CD4-positive, alpha-beta memory T cell (primary cell): ENCODE measurements around the gene BRD8. TPM values are rescaled to one million over a fixed set of nuclear protein-coding genes. Genes with fewer than 3 reads are reported as not detected.
"Not testable (repeated sequence)": the region's sequence is repeated elsewhere in the genome, so short reads cannot be mapped to it uniquely, and the experiment has no call there.

Source experiments
- CTCF ChIA-PET: fragments of 350-600 bp; sonication (Branson Sonifier 250); formaldehyde crosslinking; loops from one replicate; lab custom pipeline; 2021; ENCODE audit warnings: inconsistent platforms; ENCODE audit not compliant: partially characterized antibody; lab: Charles Lee
- POLR2A ChIA-PET: fragments of 350-600 bp; sonication (Branson Sonifier 250); formaldehyde crosslinking; loops from one replicate; lab custom pipeline; 2021; ENCODE audit not compliant: partially characterized antibody; lab: Charles Lee
- DNase-seq, 5 donors: peaks; one replicate each; pipeline versions ENCODE4 v3.0.0 to v3.0.0-alpha.2; 2020 to 2022; ENCODE audit warnings: mixed read lengths in 1 of 5
- H3K27ac ChIP-seq: one replicate; pipeline ENCODE4 v1.7.0; 2013; ENCODE audit warnings: low read depth, low read length
- H3K27me3 ChIP-seq: 2 replicates; pipeline ENCODE4 v1.7.0; 2013; ENCODE audit warnings: mild to moderate bottlenecking, low read length, moderate library complexity; ENCODE audit not compliant: insufficient read depth
- H3K36me3 ChIP-seq: 2 replicates; pipeline ENCODE4 v1.7.0; 2013; ENCODE audit warnings: mild to moderate bottlenecking, low read length, moderate library complexity; ENCODE audit not compliant: insufficient read depth
- H3K4me1 ChIP-seq: 2 replicates; pipeline ENCODE4 v1.7.0; 2013; ENCODE audit warnings: mild to moderate bottlenecking, low read length, moderate library complexity; ENCODE audit not compliant: insufficient read depth
- H3K4me3 ChIP-seq, 2 donors: one replicate each; pipeline ENCODE4 v1.7.0; 2013; ENCODE audit warnings: low read length in 2 of 2, mild to moderate bottlenecking in 1 of 2
- H3K9me3 ChIP-seq, 2 donors: one replicate each; pipeline ENCODE4 v1.7.0; 2013; ENCODE audit warnings: low read length in 2 of 2, control low read depth in 1 of 2; ENCODE audit not compliant: control insufficient read depth in 1 of 2
- H3K27ac Mint-ChIP-seq, 7 donors: one replicate each; pipeline ENCODE4 v1.8.0; 2020 to 2021; ENCODE audit warnings: mixed read lengths in 7 of 7, mild to moderate bottlenecking in 6 of 7, inconsistent platforms in 3 of 7, moderate library complexity in 3 of 7
- H3K27me3 Mint-ChIP-seq, 2 donors: one replicate each; pipeline ENCODE4 v1.8.0; 2020 to 2021; ENCODE audit warnings: mixed read lengths in 2 of 2
- H3K36me3 Mint-ChIP-seq, 2 donors: one replicate each; pipeline ENCODE4 v1.8.0; 2020 to 2021; ENCODE audit warnings: mixed read lengths in 2 of 2, inconsistent platforms in 1 of 2, mild to moderate bottlenecking in 1 of 2
- H3K4me1 Mint-ChIP-seq, 4 donors: one replicate each; pipeline ENCODE4 v1.8.0; 2020 to 2021; ENCODE audit warnings: mixed read lengths in 4 of 4, mild to moderate bottlenecking in 1 of 4
- H3K4me3 Mint-ChIP-seq, 8 donors: one replicate each; pipeline ENCODE4 v1.8.0; 2020 to 2021; ENCODE audit warnings: mixed read lengths in 8 of 8, mild to moderate bottlenecking in 7 of 8, moderate library complexity in 6 of 8, inconsistent platforms in 3 of 8
- H3K9me3 Mint-ChIP-seq, 8 donors: one replicate each; pipeline ENCODE4 v1.8.0; 2020 to 2021; ENCODE audit warnings: mixed read lengths in 8 of 8, mild to moderate bottlenecking in 5 of 8, inconsistent platforms in 3 of 8, moderate library complexity in 1 of 8
- intact Hi-C: fragments of 100-400 bp; cut with micrococcal nuclease; formaldehyde crosslinking; loops from one replicate; pipeline ENCODE4 v1.15.1; 2023
- polyA plus RNA-seq, 2 donors: library from polyadenylated mRNA; unstranded; fragments of 300-500 nt; fragmentation: Illumina TruSeq; gene quantifications; one replicate each; pipeline ENCODE4 v1.2.3, GENCODE V29; 2021
- total RNA-seq, 2 experiments: library from RNA; stranded (reverse); gene quantifications; one replicate each; pipeline ENCODE4 v1.2.3, GENCODE V29; 2021

The BRD8 gene
- total and polyA plus RNA-seq, 4 experiments from 2014 or later = 18.4 to 97.3 (median 61.0) TPM

DNA sequence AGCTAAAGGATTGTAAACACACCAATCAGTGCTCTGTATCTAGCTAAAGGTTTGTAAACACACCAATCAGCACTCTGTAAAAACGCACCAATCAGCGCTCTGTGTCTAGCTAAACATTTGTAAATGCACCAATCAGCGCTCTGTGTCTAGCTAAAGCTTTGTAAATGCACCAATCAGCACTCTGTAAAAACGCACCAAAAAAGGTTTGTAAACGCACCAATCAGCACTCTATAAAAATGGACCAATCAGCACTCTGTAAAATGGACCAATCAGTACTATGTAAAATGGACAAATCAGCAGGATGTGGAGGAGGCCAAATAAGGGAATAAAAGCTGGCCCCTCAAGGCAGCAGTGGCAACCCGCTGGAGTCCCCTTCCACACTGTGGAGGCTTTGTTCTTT lies 34.9 kb downstream of the BRD8 start:
- H3K27ac ChIP-seq, intact Hi-C loops, H3K4me3 Mint-ChIP-seq, H3K27me3 Mint-ChIP-seq, H3K4me1 Mint-ChIP-seq, H3K4me3 ChIP-seq, H3K36me3 Mint-ChIP-seq, DNase-seq, H3K4me1 ChIP-seq, POLR2A ChIA-PET, H3K27me3 ChIP-seq, H3K9me3 Mint-ChIP-seq, H3K36me3 ChIP-seq, H3K27ac Mint-ChIP-seq, H3K9me3 ChIP-seq: not testable (repeated sequence)
- CTCF ChIA-PET = interaction anchor here (1.9 to 2.3 kb wide), 2 partner anchors 66 to 75 kb away, joined by 6 to 7 read pairs; no protein-coding TSS in a partner anchor

DNA sequence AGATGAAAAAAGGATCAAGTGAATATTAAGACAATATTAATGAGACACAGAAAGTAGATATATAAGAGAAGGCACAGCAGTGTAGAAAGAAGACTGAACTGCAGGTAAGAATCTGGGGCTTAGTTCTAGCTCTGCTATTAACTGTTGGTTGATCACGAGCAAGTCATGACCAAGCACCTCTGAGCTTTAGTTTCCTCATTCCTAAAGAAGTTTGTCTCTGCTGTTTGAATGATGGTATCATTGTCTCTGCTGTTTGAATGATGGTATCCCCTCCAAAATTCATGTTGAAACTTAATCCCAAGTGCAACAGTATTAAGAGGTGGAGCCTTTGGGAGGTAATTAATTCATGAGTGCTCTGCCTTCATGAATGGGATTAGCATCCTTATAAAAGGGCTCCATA lies 36.7 kb downstream of the BRD8 start:
- ChIA-PET CTCF (interaction anchor here (0.8 kb wide), 1 partner anchor 65 kb away, joined by 3 read pairs; no protein-coding TSS in a partner anchor), POLR2A (no interaction called here)
- DNase-seq = no peak
- H3K27me3 ChIP-seq = no peaks in the 10 kb centered on the region
- H3K36me3 ChIP-seq = no peaks in the 10 kb centered on the region
- H3K4me3 Mint-ChIP-seq = no peak overlapping the region
- no peak overlapping the region for H3K27ac ChIP-seq
- peaks cover 5 to 12% of the 10 kb centered on the region in 2 donors for H3K27me3 Mint-ChIP-seq
- H3K4me1 ChIP-seq = no peaks in the 10 kb centered on the region
- no peaks in the 10 kb centered on the region for H3K9me3 Mint-ChIP-seq
- H3K27ac Mint-ChIP-seq = no peak overlapping the region
- no peak overlapping the region for H3K4me3 ChIP-seq
- H3K36me3 Mint-ChIP-seq = no peaks in the 10 kb centered on the region
- H3K4me1 Mint-ChIP-seq = no peaks in the 10 kb centered on the region
- intact Hi-C loops = no loop called here
- no peaks in the 10 kb centered on the region for H3K9me3 ChIP-seq

DNA sequence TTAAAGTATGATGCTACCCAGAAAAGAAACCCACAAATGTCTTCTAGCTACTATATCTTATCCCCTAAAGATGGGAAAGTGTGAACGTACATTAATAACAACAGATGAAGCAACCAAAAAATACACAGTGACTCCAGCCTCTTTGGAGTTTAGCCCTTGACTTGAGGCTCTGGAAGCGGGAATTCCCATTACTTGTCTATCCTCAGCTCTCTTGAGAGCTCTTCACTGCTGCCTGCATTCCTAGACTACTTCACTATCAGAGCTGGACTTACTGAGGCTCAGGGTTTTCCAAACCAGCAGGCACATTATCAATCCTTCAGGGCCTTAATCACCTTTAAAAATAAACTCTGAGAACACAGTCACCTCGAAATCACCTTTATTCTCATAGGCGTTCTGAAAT lies 38.2 kb downstream of the BRD8 start:
- Histone ChIP-seq H3K4me1 (no peaks in the 10 kb centered on the region), H3K36me3 (no peaks in the 10 kb centered on the region), H3K4me3 (no peak overlapping the region), H3K27ac (no peak overlapping the region), H3K27me3 (no peaks in the 10 kb centered on the region), H3K9me3 (no peaks in the 10 kb centered on the region)
- no peaks in the 10 kb centered on the region for H3K4me1 Mint-ChIP-seq
- intact Hi-C loops = no loop called here
- H3K27me3 Mint-ChIP-seq = peaks cover 9 to 18% of the 10 kb centered on the region in 2 donors
- DNase-seq = no peak
- no peak overlapping the region for H3K27ac Mint-ChIP-seq
- ChIA-PET POLR2A (no interaction called here), CTCF (interaction anchor here (1.4 kb wide), 1 partner anchor 64 kb away, joined by 3 read pairs; no protein-coding TSS in a partner anchor)
- H3K9me3 Mint-ChIP-seq = no peaks in the 10 kb centered on the region
- no peak overlapping the region for H3K4me3 Mint-ChIP-seq
- H3K36me3 Mint-ChIP-seq = no peaks in the 10 kb centered on the region

DNA sequence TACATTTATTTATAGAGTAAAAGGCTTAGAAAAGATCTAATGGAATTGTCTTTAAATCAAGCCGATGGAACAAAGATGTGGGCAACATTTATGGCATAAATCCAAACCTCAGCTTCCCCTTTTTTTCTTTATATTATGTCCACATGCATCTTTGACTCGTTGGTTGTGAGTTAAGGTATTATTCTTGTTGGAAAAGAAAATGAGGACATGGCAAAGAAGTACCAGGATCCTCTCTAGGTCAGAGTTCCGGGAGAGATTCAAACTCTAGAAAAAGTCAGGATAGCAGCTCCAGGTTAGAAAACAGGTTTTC lies 38.7 kb downstream of the BRD8 start:
- DNase-seq = no peak
- Histone ChIP-seq H3K27me3 (no peaks in the 10 kb centered on the region), H3K4me1 (no peaks in the 10 kb centered on the region), H3K27ac (no peak overlapping the region), H3K36me3 (no peaks in the 10 kb centered on the region), H3K9me3 (no peaks in the 10 kb centered on the region), H3K4me3 (no peak overlapping the region)
- Mint-ChIP-seq H3K36me3 (no peaks in the 10 kb centered on the region), H3K9me3 (no peaks in the 10 kb centered on the region), H3K4me3 (no peak overlapping the region), H3K27ac (no peak overlapping the region), H3K27me3 (peaks cover 9 to 18% of the 10 kb centered on the region in 2 donors), H3K4me1 (no peaks in the 10 kb centered on the region)
- ChIA-PET CTCF (interaction anchor here (1.4 kb wide), 1 partner anchor 63 kb away, joined by 3 read pairs; no protein-coding TSS in a partner anchor), POLR2A (no interaction called here)
- intact Hi-C loops = no loop called here

DNA sequence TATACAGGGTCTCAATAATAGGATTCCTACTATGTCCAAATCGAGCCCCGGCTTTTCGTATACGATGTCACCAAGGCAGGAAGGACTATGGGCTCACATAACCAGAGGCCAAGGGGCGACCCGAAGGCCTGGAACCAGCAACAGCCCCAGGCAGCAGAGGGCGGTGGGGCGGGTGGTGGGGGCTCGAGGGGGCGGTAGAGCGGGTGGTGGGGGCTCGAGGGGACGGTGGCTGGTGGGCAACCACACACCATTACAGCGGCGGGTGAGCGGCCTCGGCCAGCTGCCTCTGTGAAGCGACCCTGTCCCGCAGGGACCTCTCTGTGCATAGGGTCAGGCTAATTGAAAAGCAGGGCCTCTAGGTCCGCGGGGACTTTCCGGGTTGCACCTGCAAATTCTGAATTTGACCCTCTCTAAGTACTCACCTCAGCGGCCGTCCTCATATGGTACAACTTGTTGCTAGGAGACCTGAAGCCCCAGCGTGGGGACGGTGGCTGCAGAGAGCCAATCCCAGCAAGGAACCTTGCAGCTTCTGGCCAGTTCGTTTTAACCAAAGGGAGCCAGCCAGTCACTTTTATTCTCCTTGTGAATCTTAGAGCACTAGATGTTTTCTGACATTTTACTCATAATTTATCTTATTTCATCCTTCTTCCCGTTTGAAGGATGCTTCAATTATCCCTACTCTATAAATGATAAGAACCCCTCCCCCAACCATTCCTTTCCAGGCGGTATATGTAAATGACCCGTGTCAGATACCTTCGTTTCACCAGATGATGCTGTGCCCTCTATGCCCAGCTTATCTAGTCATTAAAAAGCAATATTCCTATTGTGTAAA lies 39.3 kb downstream of the BRD8 start, which contains the start of gene NME5:
Gene NME5, minus strand, starts transcription at position 480 of the 832 bp plus-strand sequence. CDS start 648 bp downstream, outside the sequence.
- H3K9me3 ChIP-seq = no peaks in the 10 kb centered on the region
- no peaks in the 10 kb centered on the region for H3K4me1 ChIP-seq
- H3K36me3 ChIP-seq = no peaks in the 10 kb centered on the region
- CTCF ChIA-PET = interaction anchor here (1.4 kb wide), 1 partner anchor 63 kb away, joined by 3 read pairs; no protein-coding TSS in a partner anchor
- H3K27ac ChIP-seq = no peak within 1 kb of the TSS
- POLR2A ChIA-PET = no interaction called here
- H3K4me1 Mint-ChIP-seq = no peaks in the 10 kb centered on the region
- DNase-seq = no peak
- H3K4me3 ChIP-seq = no peak within 1 kb of the TSS
- H3K9me3 Mint-ChIP-seq = no peaks in the 10 kb centered on the region
- intact Hi-C loops = no loop called here
- peaks cover 9 to 18% of the 10 kb centered on the region in 2 donors for H3K27me3 Mint-ChIP-seq
- no peaks in the 10 kb centered on the region for H3K36me3 Mint-ChIP-seq
- no peak within 1 kb of the TSS for H3K27ac Mint-ChIP-seq
- H3K27me3 ChIP-seq = no peaks in the 10 kb centered on the region
- H3K4me3 Mint-ChIP-seq = no peak within 1 kb of the TSS

DNA sequence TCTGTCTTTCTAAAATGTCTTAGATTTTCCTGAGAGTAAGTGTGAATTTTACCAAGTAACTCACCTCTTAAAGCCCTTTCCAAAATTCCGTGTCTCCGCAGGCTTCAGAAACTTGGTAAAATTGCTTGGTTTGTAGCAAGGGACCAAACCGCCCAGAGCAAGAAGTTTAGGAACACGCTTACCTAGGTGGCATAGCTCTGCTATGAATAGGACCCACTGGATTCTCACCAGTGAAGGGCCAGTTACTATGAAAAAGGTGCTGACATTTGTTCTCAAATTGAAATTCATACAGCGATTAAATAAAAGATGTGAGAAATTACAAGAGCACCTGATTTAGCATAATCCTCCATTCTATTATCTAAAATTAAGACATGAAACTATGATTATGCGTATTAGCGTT lies 45.9 kb downstream of the BRD8 start:
- Mint-ChIP-seq H3K9me3 (no peaks in the 10 kb centered on the region), H3K27ac (no peak overlapping the region), H3K4me1 (no peaks in the 10 kb centered on the region), H3K4me3 (peak overlapping the region in 2 of 8 donors; percentile 84 to 89), H3K27me3 (peaks cover 10 to 14% of the 10 kb centered on the region in 2 donors), H3K36me3 (no peaks in the 10 kb centered on the region)
- H3K27ac ChIP-seq = no peak overlapping the region
- CTCF ChIA-PET = interaction anchor here (0.8 to 4.5 kb wide), 12 partner anchors 16 to 354 kb away, joined by 3 to 88 read pairs (median 6); no protein-coding TSS in a partner anchor
- no peaks in the 10 kb centered on the region for H3K4me1 ChIP-seq
- no peaks in the 10 kb centered on the region for H3K9me3 ChIP-seq
- POLR2A ChIA-PET = interaction anchor here (1.2 kb wide), 1 partner anchor 52 kb away, joined by 4 read pairs; no protein-coding TSS in a partner anchor
- no peaks in the 10 kb centered on the region for H3K36me3 ChIP-seq
- intact Hi-C loops = no loop called here
- no peak for DNase-seq
- no peak overlapping the region for H3K4me3 ChIP-seq
- no peaks in the 10 kb centered on the region for H3K27me3 ChIP-seq

DNA sequence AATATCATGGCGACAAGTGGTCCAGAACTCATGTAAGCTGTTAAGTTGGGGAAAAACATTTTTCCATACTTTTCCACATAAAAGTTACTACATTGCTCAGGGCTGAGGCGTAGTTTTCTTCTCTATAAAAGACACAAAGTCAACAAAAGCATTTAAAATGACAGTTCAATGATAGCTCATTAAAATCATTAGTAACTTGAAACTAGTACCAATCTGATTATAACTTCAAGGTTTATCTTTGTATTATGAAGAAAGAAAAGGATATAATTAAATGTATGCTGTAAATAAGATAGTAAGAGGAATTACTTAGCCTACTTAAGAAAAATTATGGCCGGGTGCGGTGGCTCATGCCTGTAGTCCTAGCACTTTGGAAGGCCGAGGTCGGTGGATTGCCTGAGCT lies 49.1 kb downstream of the BRD8 start:
- Histone ChIP-seq H3K4me3 (no peak overlapping the region), H3K4me1 (no peaks in the 10 kb centered on the region), H3K27me3 (no peaks in the 10 kb centered on the region), H3K36me3 (no peaks in the 10 kb centered on the region), H3K9me3 (no peaks in the 10 kb centered on the region), H3K27ac (no peak overlapping the region)
- H3K4me3 Mint-ChIP-seq = no peak overlapping the region
- DNase-seq = no peak
- CTCF ChIA-PET = interaction anchor here (1.0 to 2.9 kb wide), 5 partner anchors 39 to 350 kb away, joined by 3 to 11 read pairs (median 4); no protein-coding TSS in a partner anchor
- H3K4me1 Mint-ChIP-seq = no peaks in the 10 kb centered on the region
- POLR2A ChIA-PET = no interaction called here
- no peak overlapping the region for H3K27ac Mint-ChIP-seq
- intact Hi-C loops = no loop called here
- H3K9me3 Mint-ChIP-seq = no peaks in the 10 kb centered on the region
- peaks cover 5 to 9% of the 10 kb centered on the region in 2 donors for H3K27me3 Mint-ChIP-seq
- H3K36me3 Mint-ChIP-seq = no peaks in the 10 kb centered on the region
